BE2C (cell line): Measurements from ENCODE around the gene AGAP3.
A peak's percentile ranks its signal among the peaks of the same experiment; 100 is the strongest.

ENCODE experiments used
- DNase-seq: peaks from one replicate; pipeline ENCODE4 v3.0.0-alpha.2; 2020
- H3K27me3 ChIP-seq: fragments of 250-450 bp; sonication (Bioruptor Pico); 2 replicates; pipeline ENCODE4 v1.5.1; 2020; ENCODE audit warnings: mild to moderate bottlenecking
- H3K36me3 ChIP-seq: fragments of 250-450 bp; sonication (Bioruptor Pico); 2 replicates; pipeline ENCODE4 v1.5.1; 2020; ENCODE audit warnings: mild to moderate bottlenecking
- H3K4me1 ChIP-seq: fragments of 250-450 bp; sonication (Bioruptor Pico); 2 replicates; pipeline ENCODE4 v1.5.1; 2020
- H3K4me3 ChIP-seq: 2 replicates; pipeline ENCODE4 v1.5.1; 2011; ENCODE audit warnings: low read depth, low read length
- H3K9me3 ChIP-seq: fragments of 250-450 bp; sonication (Bioruptor Pico); 2 replicates; pipeline ENCODE4 v1.5.1; 2020
- CTCF ChIP-seq: IDR thresholded peaks from 2 replicates; pipeline ENCODE4 v1.5.1; 2012; ENCODE audit warnings: mild to moderate bottlenecking, low read depth, low read length

AGAP3 gene

DNA sequence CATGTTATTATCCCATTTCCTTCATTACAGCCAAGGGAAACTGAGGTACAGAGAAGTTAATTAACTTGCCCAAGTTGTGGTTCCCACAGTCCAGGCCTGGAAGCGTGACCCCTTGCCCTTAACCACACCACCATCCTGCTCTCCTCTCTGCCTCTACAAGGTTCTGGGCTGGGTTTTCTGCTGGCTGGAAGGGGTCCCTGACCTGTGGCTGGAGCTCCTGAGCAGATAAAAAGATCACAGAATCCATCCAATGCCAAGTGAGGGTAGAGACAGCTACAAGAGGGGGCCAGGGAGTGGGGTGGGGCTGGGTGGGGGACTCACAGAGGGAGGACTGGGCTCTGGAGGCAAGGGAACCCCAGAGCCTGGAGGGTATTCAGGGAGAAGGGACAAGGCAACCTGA lies 91.0 kb downstream of the AGAP3 start:
- no peak for DNase-seq
- Histone ChIP-seq H3K4me3 (no peak overlapping the region), H3K27me3 (peaks cover 13% of the 10 kb centered on the region), H3K9me3 (no peaks in the 10 kb centered on the region), H3K36me3 (no peaks in the 10 kb centered on the region), H3K4me1 (no peaks in the 10 kb centered on the region)
- TF ChIP-seq CTCF, result no peak

DNA sequence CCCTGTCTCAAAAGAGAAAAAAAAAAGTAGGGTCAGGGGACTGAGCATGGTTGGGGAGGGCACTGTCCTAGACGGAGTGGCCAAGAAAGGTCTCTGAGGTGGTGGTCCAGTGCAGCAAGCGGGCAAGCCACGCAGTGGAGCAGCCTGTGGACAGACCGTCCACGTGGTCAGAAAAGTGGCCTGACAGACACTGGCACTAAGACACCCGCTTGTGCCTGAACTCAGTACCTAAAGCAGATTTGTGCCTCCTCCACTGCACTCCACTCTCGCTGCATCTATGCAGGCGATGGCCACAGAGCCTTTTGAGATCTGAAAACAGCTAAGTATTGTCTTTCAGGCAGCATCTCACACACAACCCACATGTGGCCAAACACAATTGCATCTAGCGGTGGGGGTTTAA lies 92.0 kb downstream of the AGAP3 start:
- Histone ChIP-seq H3K9me3 (no peaks in the 10 kb centered on the region), H3K27me3 (peaks cover 8% of the 10 kb centered on the region), H3K4me3 (no peak overlapping the region), H3K4me1 (no peaks in the 10 kb centered on the region), H3K36me3 (no peaks in the 10 kb centered on the region)
- DNase-seq, result no peak
- no peak for TF ChIP-seq CTCF

DNA sequence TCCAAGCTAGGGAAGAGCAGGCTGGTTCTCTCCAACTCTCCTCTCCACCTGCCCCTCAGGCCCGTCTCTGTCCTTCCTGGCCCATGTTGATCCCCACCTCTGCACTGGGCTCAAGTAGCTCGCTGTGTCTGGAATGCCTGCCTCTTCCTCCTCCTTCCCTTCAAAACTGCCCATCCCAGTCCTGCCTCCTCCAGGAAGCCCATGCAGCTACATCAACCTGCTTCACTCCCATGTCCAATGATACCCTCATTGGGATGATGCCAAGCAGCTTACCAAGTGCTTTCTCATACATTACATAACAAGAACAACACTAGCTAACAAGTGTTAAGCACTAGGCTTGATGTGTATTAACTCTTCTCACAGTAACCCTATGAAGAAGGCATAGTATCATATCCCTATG lies 92.6 kb downstream of the AGAP3 start:
- no peak for DNase-seq

DNA sequence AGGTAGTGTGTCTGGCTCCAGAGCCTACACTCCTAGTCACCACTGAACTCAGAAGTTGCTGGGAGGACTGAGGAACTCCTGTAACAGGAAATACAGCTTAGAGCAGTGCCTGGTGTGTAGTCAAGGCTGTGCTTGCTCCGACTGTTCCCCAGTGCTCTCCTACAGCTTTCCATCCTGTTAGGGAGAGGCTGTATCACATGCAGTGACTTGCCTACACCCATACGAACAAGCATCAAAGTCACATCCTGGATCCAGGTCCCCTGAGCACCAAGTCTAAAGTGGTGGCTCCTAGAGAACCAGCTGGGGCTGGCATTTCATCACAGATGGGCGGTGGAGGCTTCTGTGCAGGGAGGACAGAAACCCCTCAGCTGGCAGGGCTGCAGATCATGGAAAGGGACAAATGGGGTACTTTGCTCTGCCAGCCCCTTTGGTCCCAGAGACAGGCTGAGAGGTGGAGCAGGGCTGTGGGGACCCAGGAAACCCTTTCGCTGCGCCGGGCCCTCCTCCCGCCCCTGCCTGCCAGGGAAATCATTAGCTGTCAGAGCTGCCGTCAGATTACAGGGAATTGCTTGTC lies 93.1 kb downstream of the AGAP3 start:
- H3K27me3 ChIP-seq, result peaks cover 3% of the 10 kb centered on the region; the same call in 1 of the 2 replicates
- H3K36me3 ChIP-seq, result no peaks in the 10 kb centered on the region
- H3K4me1 ChIP-seq, result no peaks in the 10 kb centered on the region
- no peaks in the 10 kb centered on the region for H3K9me3 ChIP-seq
- H3K4me3 ChIP-seq, result no peak overlapping the region
- TF ChIP-seq CTCF, result no peak
- DNase-seq, result no peak

More for the DNA sequence above, 92.6 kb downstream of the AGAP3 start:
- no peaks in the 10 kb centered on the region for H3K36me3 ChIP-seq
- peaks cover 3% of the 10 kb centered on the region; the same call in 1 of the 2 replicates for H3K27me3 ChIP-seq
- no peaks in the 10 kb centered on the region for H3K9me3 ChIP-seq
- H3K4me1 ChIP-seq, result no peaks in the 10 kb centered on the region
- no peak for TF ChIP-seq CTCF
- no peak overlapping the region for H3K4me3 ChIP-seq

GRCh38 chr7:151179946-151180345 lies 93.7 kb downstream of the AGAP3 start:
- DNase-seq, result no peak
- Histone ChIP-seq H3K9me3 (no peaks in the 10 kb centered on the region), H3K36me3 (no peaks in the 10 kb centered on the region), H3K27me3 (no peaks in the 10 kb centered on the region; the same call in 1 of the 2 replicates), H3K4me3 (no peak overlapping the region), H3K4me1 (no peaks in the 10 kb centered on the region)
- no peak for TF ChIP-seq CTCF

GRCh38 chr7:151181011-151181431 lies 94.7 kb downstream of the AGAP3 start:
- DNase-seq, result peak; percentile 13
- Histone ChIP-seq H3K27me3 (no peaks in the 10 kb centered on the region), H3K36me3 (no peaks in the 10 kb centered on the region), H3K4me3 (no peak overlapping the region), H3K9me3 (no peaks in the 10 kb centered on the region), H3K4me1 (no peaks in the 10 kb centered on the region)
- no peak for TF ChIP-seq CTCF
